Stomach smooth muscle (tissue), 2 donors: ENCODE measurements around the gene C3orf52.

Source experiments
- H3K27ac ChIP-seq: one replicate; pipeline ENCODE4 v1.7.0; 2013; ENCODE audit warnings: mild to moderate bottlenecking, low read length, inconsistent platforms
- H3K27me3 ChIP-seq, 2 donors: one replicate each; pipeline ENCODE4 v1.7.0; 2013; ENCODE audit warnings: low read length in 2 of 2; ENCODE audit not compliant: insufficient read depth in 2 of 2, control insufficient read depth in 1 of 2
- H3K36me3 ChIP-seq, 2 donors: one replicate each; pipeline ENCODE4 v1.7.0; 2013; ENCODE audit warnings: low read length in 2 of 2; ENCODE audit not compliant: control insufficient read depth in 2 of 2, insufficient read depth in 2 of 2
- H3K4me1 ChIP-seq: one replicate; pipeline ENCODE4 v1.7.0; 2013; ENCODE audit warnings: low read length; ENCODE audit not compliant: control insufficient read depth, insufficient read depth
- H3K4me3 ChIP-seq, 2 donors: one replicate each; pipeline ENCODE4 v1.7.0; 2013; ENCODE audit warnings: low read length in 2 of 2
- H3K9ac ChIP-seq, 2 donors: one replicate each; pipeline ENCODE4 v1.7.0; 2013; ENCODE audit warnings: low read length in 2 of 2, mild to moderate bottlenecking in 1 of 2
- H3K9me3 ChIP-seq, 2 donors: one replicate each; pipeline ENCODE4 v1.7.0; 2013; ENCODE audit warnings: low read length in 2 of 2; ENCODE audit not compliant: control insufficient read depth in 2 of 2
- donor health status: healthy.
- donor health status: Pancreatic carcinoma.

The C3orf52 gene

GRCh38 chr3:112119962-112120836 lies 34.0 kb downstream of the C3orf52 start:
- Histone ChIP-seq H3K27me3 (no peaks in the 10 kb centered on the region), H3K4me1 (no peaks in the 10 kb centered on the region), H3K9me3 (no peaks in the 10 kb centered on the region), H3K36me3 (no peaks in the 10 kb centered on the region), H3K4me3 (no peak overlapping the region), H3K9ac (no peak overlapping the region), H3K27ac (no peak overlapping the region)

GRCh38 chr3:112121577-112122547 lies 35.7 kb downstream of the C3orf52 start:
- Histone ChIP-seq H3K27ac (no peak overlapping the region), H3K9ac (no peak overlapping the region), H3K4me3 (no peak overlapping the region), H3K27me3 (no peaks in the 10 kb centered on the region), H3K36me3 (no peaks in the 10 kb centered on the region), H3K9me3 (no peaks in the 10 kb centered on the region), H3K4me1 (no peaks in the 10 kb centered on the region)

GRCh38 chr3:112122870-112123269 lies 36.7 kb downstream of the C3orf52 start:
- Histone ChIP-seq H3K27ac (no peak overlapping the region), H3K4me3 (no peak overlapping the region), H3K36me3 (no peaks in the 10 kb centered on the region), H3K27me3 (no peaks in the 10 kb centered on the region), H3K9me3 (no peaks in the 10 kb centered on the region), H3K9ac (no peak overlapping the region), H3K4me1 (no peaks in the 10 kb centered on the region)

GRCh38 chr3:112123548-112123947 lies 37.4 kb downstream of the C3orf52 start:
- no peak overlapping the region for H3K9ac ChIP-seq
- no peaks in the 10 kb centered on the region for H3K36me3 ChIP-seq
- H3K9me3 ChIP-seq = no peaks in the 10 kb centered on the region
- no peak overlapping the region for H3K27ac ChIP-seq
- no peaks in the 10 kb centered on the region for H3K4me1 ChIP-seq
- H3K4me3 ChIP-seq = no peak overlapping the region
- H3K27me3 ChIP-seq = no peaks in the 10 kb centered on the region

- no peaks in the 10 kb centered on the region for H3K4me1 ChIP-seq
- no peak overlapping the region for H3K4me3 ChIP-seq
- no peak overlapping the region for H3K9ac ChIP-seq
- H3K27me3 ChIP-seq = no peaks in the 10 kb centered on the region
- no peak overlapping the region for H3K27ac ChIP-seq
- no peaks in the 10 kb centered on the region for H3K9me3 ChIP-seq
- H3K36me3 ChIP-seq = no peaks in the 10 kb centered on the region
Measured at GRCh38 chr3:112124907-112125607, 38.9 kb downstream of the C3orf52 start.

GRCh38 chr3:112126511-112126911 lies 40.3 kb downstream of the C3orf52 start:
- Histone ChIP-seq H3K27ac (no peak overlapping the region), H3K36me3 (no peaks in the 10 kb centered on the region), H3K4me1 (no peaks in the 10 kb centered on the region), H3K4me3 (no peak overlapping the region), H3K9ac (no peak overlapping the region), H3K9me3 (no peaks in the 10 kb centered on the region), H3K27me3 (no peaks in the 10 kb centered on the region)

- Histone ChIP-seq H3K4me3 (no peak overlapping the region), H3K9me3 (no peaks in the 10 kb centered on the region), H3K4me1 (no peaks in the 10 kb centered on the region), H3K36me3 (no peaks in the 10 kb centered on the region), H3K27ac (no peak overlapping the region), H3K9ac (no peak overlapping the region), H3K27me3 (no peaks in the 10 kb centered on the region)
Measured at GRCh38 chr3:112127522-112128494, 41.6 kb downstream of the C3orf52 start.

GRCh38 chr3:112128843-112129727 lies 42.9 kb downstream of the C3orf52 start:
- Histone ChIP-seq H3K9me3 (no peaks in the 10 kb centered on the region), H3K27ac (no peak overlapping the region), H3K36me3 (no peaks in the 10 kb centered on the region), H3K27me3 (no peaks in the 10 kb centered on the region), H3K9ac (no peak overlapping the region), H3K4me1 (no peaks in the 10 kb centered on the region), H3K4me3 (no peak overlapping the region)

- Histone ChIP-seq H3K9me3 (no peaks in the 10 kb centered on the region), H3K36me3 (no peaks in the 10 kb centered on the region), H3K27ac (no peak overlapping the region), H3K9ac (no peak overlapping the region), H3K4me3 (no peak overlapping the region), H3K27me3 (no peaks in the 10 kb centered on the region), H3K4me1 (no peaks in the 10 kb centered on the region)
Measured at GRCh38 chr3:112129925-112130637, 43.9 kb downstream of the C3orf52 start.
